Kidney glomerular epithelial cell (primary cell): ENCODE data around the gene TDRD5.
"Not testable (repeated sequence)": the region's sequence is repeated elsewhere in the genome, so short reads cannot be mapped to it uniquely, and the experiment has no call there.

ENCODE experiments used
- DNase-seq: peaks from one replicate; lab custom pipeline; 2025; lab: John Stamatoyannopoulos, UW

TDRD5 gene

GRCh38 chr1:179601093-179601492 lies 9.5 kb downstream of the TDRD5 start:
- DNase-seq: no peak

GRCh38 chr1:179612361-179612760 lies 20.7 kb downstream of the TDRD5 start:
- DNase-seq: no peak

GRCh38 chr1:179630719-179631118 lies 39.1 kb downstream of the TDRD5 start:
- DNase-seq: no peak

- no peak for DNase-seq
These were observed 41.2 kb downstream of the TDRD5 start for GRCh38 chr1:179632868-179633267.

- no peak for DNase-seq
These were observed 45.7 kb downstream of the TDRD5 start for GRCh38 chr1:179637211-179637860.

GRCh38 chr1:179661018-179661417 lies 69.4 kb downstream of the TDRD5 start:
- DNase-seq: no peak

- DNase-seq: no peak
These were observed 72.2 kb downstream of the TDRD5 start for GRCh38 chr1:179663810-179664209.

GRCh38 chr1:179677882-179678281 lies 86.2 kb downstream of the TDRD5 start:
- DNase-seq: no peak

GRCh38 chr1:179694530-179694929 lies 102.9 kb downstream of the TDRD5 start:
- not testable (repeated sequence) for DNase-seq

- DNase-seq: no peak
These were observed 111.4 kb downstream of the TDRD5 start for GRCh38 chr1:179702946-179703539.

GRCh38 chr1:179706339-179706941 lies 114.8 kb downstream of the TDRD5 start:
- peak; percentile 56 for DNase-seq

- no peak for DNase-seq
These were observed 115.8 kb downstream of the TDRD5 start for GRCh38 chr1:179707406-179707805.

- no peak for DNase-seq
These were observed 117.0 kb downstream of the TDRD5 start for GRCh38 chr1:179708434-179709195.

GRCh38 chr1:179709841-179710329 lies 118.3 kb downstream of the TDRD5 start:
- peak; percentile 15 for DNase-seq

GRCh38 chr1:179714159-179714558 lies 122.5 kb downstream of the TDRD5 start:
- DNase-seq: no peak

- DNase-seq: no peak
These were observed 123.0 kb downstream of the TDRD5 start for GRCh38 chr1:179714623-179715022.

GRCh38 chr1:179719272-179719671 lies 127.6 kb downstream of the TDRD5 start:
- DNase-seq: no peak

- no peak for DNase-seq
These were observed 136.6 kb downstream of the TDRD5 start for GRCh38 chr1:179728271-179728670.

- no peak for DNase-seq
These were observed 138.2 kb downstream of the TDRD5 start for GRCh38 chr1:179729881-179730280.

GRCh38 chr1:179731643-179732042 lies 140.0 kb downstream of the TDRD5 start:
- DNase-seq: no peak
